Esophagus muscularis mucosa (tissue), 2 donors: ENCODE results near the gene PTPRU.

ENCODE experiments used
- POLR2A ChIP-seq: fragments of 450-650 bp; IDR thresholded peaks from one replicate; pipeline ENCODE4 v1.6.1; 2017; ENCODE audit warnings: antibody characterized with exemption, moderate library complexity, mild to moderate bottlenecking, low read depth
- POLR2AphosphoS5 ChIP-seq, 2 donors: sonication (generic); formaldehyde crosslinking; IDR thresholded peaks; one replicate each; pipeline ENCODE4 v1.6.1; 2017; ENCODE audit warnings: antibody characterized with exemption in 2 of 2

- TF ChIP-seq POLR2AphosphoS5 (IDR thresholded peaks at IDR 0.05) (no peak), POLR2A (no peak)
These were observed 75.2 kb downstream of the PTPRU start for GRCh38 chr1:29311352-29312030.
